GM12873 (cell line): ENCODE data around the gene MAPKAPK3.

Experiments used
- TF ChIP-seq, protein P1 (sequence below): IDR thresholded peaks from 2 replicates; pipeline ENCODE4 v1.5.1; 2012; ENCODE audit warnings: low read depth, mild to moderate bottlenecking, moderate library complexity, low read length, control low read depth; ENCODE audit not compliant: insufficient read depth; ENCODE audit errors: missing control alignments

Gene MAPKAPK3

DNA sequence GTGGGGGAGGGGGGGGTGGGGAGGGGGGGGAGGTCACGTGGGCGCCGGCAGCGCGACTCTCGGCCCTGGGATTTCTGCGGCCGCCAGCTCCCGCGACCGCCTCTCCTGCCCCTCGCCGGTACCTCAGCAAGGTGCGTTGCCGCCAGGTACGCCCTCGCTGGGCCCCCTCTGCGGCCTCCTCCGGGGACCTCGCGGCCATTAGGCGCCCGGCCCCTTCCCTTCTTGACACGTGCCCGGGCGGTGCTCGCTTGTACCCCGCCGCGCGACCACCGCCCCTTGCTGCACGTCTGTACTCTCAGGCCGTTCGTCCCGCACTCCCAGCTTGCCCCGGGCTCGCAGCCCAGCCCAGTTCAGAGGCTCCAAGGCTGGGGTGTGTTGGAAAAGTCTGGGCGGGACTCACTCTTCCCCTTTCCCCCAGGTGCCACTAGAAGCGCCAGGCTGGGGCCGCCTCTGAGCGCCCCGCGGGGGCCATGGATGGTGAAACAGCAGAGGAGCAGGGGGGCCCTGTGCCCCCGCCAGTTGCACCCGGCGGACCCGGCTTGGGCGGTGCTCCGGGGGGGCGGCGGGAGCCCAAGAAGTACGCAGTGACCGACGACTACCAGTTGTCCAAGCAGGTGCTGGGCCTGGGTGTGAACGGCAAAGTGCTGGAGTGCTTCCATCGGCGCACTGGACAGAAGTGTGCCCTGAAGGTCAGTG, at the start of gene MAPKAPK3:
Gene MAPKAPK3, plus strand, starts transcription at position 56 of the 696 bp plus-strand sequence. Its CDS starts 415 bp downstream, at position 471.
- TF ChIP-seq, protein P1, sequence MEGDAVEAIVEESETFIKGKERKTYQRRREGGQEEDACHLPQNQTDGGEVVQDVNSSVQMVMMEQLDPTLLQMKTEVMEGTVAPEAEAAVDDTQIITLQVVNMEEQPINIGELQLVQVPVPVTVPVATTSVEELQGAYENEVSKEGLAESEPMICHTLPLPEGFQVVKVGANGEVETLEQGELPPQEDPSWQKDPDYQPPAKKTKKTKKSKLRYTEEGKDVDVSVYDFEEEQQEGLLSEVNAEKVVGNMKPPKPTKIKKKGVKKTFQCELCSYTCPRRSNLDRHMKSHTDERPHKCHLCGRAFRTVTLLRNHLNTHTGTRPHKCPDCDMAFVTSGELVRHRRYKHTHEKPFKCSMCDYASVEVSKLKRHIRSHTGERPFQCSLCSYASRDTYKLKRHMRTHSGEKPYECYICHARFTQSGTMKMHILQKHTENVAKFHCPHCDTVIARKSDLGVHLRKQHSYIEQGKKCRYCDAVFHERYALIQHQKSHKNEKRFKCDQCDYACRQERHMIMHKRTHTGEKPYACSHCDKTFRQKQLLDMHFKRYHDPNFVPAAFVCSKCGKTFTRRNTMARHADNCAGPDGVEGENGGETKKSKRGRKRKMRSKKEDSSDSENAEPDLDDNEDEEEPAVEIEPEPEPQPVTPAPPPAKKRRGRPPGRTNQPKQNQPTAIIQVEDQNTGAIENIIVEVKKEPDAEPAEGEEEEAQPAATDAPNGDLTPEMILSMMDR, result no peak

DNA sequence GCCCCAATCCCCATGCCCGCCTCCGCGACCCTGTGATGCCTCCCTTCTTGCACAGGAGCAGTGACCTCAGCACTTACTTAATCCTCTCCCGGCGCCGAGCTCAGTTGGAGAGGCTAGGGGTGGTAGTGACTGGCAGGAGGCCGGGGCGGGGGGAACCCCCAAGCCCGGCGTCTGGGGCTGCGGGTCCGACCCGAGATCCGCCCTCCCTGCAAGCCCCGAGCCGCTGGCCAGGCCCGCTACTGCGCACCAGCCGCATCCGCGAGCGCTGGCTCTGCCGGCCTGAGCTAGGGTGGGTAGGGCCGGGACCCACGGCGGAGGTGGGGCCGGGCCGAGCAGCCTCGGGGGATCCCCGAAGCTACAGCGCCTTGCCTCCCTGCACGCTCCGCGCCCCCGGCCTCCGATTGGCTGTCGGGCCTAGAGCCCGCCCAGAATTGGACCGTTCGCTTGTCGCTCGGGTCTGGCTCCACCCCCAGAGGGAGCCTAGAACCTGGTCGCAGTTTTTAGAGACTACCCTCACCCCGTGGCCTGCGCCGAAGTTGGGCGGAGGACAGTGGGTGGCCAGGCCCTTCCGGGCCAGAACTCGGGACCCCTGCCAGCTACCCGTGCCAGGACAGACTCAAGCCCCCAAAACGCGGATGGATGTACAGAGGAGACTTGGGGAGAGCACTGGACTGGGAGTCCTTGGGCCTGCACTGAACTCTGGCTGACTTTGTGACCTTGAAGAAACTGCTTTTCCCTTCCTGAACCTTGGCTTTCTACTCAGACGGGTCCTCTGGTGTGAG, 49.4 kb upstream of the MAPKAPK3 start, which contains the start of gene C3orf18:
Gene C3orf18, minus strand, starts transcription at position 362 of the 782 bp plus-strand sequence. CDS start 2,048 bp downstream, outside the sequence.
- TF ChIP-seq, protein P1, result no peak

DNA sequence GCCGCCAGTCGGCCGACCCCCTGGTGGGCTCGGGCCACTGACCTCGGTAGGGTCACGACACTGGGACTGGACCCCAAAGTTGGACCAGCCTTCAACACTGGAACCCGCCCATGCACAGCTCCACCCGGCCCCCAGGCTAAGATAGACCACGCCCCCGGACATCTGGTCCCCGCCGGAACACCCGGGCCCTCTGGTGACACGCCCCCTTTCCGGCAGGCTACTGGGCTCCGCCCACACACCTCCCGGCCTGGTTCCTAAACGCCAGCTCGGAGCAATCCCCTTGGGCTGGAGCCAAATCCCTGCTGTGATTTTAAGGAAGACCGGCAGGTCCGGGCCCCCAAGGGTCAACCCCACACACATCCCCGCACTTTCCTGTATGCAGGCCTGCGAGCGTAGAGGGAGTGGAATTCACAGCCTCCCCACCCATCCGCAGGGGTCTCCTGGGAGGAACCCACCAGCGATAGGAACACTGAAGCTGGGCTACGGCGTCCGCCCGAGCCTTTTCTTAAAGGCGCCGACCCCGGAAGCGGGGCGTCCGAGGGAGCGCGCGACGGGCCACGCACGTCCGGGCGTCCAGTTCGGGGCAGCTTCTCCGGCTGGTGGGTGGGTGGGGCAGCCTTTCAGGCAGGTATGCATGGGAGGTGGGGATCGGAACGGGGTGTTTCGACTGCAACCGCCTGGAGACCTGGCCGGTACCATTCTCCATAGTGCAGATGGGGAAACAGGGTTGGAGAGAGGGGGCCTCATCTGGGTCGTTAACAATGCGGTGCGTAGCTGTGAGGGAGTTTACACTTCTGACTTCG, 47.8 kb upstream of the MAPKAPK3 start, which contains the start of gene HEMK1:
Gene HEMK1, plus strand, starts transcription at position 576 of the 803 bp plus-strand sequence. CDS start 1,583 bp downstream, outside the sequence.
- TF ChIP-seq, protein P1, result no peak

DNA sequence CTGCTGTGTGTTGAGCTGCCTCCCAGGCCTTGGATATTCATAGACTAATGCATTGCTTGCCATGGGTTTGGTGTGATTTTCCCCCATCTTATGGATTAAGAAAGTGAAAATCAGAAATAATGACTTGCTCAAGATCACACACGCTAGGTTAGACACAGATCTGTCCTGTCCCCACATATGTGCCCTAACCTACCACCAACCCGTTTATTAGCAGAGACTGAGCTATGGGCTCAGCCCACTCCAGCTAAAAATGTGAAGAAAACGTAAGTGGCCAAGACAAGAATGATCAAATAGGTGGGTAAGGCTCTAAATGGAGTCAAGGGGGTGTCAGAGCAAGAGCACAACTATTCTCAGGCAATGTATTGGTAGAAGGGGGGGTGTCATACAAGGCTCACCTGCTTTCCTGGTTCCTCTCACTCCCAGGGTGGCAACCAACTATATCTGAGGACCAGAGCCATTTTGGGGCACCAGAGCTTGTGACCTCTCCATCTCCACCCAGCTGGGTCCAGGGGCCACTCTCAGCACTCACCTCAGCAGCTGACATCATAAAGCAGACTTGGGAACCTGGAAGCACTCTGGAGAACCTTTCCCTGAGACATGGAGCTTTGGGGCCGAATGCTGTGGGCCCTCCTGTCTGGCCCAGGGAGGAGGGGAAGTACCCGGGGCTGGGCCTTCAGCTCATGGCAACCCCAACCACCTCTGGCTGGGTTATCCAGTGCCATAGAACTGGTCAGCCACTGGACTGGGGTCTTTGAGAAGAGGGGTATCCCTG, 46.3 kb upstream of the MAPKAPK3 start:
- TF ChIP-seq, protein P1, result no peak

DNA sequence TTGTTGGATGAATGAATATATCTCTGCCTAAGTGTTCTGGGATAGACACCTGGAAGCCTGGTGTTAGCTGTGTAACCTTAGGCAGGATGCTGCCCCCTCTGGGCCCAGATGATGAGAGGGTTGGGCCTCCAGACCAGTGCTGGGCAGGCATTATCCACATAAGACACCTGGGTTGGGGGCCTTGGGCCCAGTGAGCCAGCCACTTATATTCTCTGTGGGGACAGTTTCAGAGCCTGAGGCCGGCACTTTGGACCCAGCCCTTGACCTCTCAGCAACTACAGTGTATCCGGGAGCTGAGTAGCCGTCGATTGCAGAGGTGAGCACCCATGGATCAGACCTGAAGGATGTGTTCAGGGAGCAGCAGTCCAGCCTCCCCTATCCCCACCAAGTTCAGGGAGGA, 45.5 kb upstream of the MAPKAPK3 start:
- TF ChIP-seq, protein P1, result no peak

DNA sequence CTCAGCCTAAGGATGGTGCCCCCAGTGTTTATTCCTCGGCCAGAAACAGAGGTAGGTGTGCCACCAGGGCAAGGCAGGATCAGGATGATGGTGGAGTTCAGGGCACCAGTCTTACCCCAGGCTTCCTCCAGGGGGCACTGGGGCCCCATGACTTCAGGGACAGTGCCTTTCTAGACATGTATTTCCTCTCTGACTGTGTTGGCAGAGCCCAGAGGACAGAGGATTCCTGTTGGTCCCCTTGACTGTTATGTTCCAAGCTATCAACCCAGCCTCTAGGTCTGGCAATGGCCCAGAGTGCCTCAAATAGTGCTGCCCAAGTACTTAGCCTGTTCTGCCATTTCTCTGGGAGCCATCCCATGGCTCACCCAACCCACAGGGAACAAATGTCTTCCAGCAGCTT, 44.8 kb upstream of the MAPKAPK3 start:
- TF ChIP-seq, protein P1, result peak; percentile 98
